ENCODE data around the gene GON7. TPM values are rescaled to one million over a fixed set of nuclear protein-coding genes. Genes with fewer than 3 reads are reported as not detected.

GON7 gene
- total RNA-seq: 14.6 and 19.2 TPM in 2 replicates

GRCh38 chr14:93206793-93207467 is at the start of gene GON7, which contains the start of gene UBR7:
Gene GON7, minus strand, starts transcription at chr14:93207065. Its CDS starts 28 bp downstream, at chr14:93207037.
Gene UBR7, plus strand, starts transcription at chr14:93207256. Its CDS starts 36 bp downstream, at chr14:93207292.

GRCh38 chr14:93184391-93185348 is 22.2 kb downstream of the GON7 start, which contains the start of the genes LYSET and MOAP1:
Gene LYSET, plus strand, starts transcription at chr14:93185317. Its CDS starts 89 bp downstream, at chr14:93185406.
Gene MOAP1, minus strand, starts transcription at chr14:93184897. Its CDS starts 655 bp downstream, at chr14:93184242.

Other genes starting within 250 kb of the GON7 start
- 18.0 and 18.1 TPM in 2 replicates for gene ITPK1, start 91.1 kb downstream of the GON7 start, total RNA-seq
- 10.7 and 12.2 TPM in 2 replicates for gene MOAP1, start 22.2 kb downstream of the GON7 start, total RNA-seq
- gene LYSET, start 21.7 kb downstream of the GON7 start, total RNA-seq: 8.9 and 12.3 TPM in 2 replicates
- 27.2 and 35.2 TPM in 2 replicates for gene UBR7, start 191 bp upstream of the GON7 start, total RNA-seq
- gene BTBD7, start 126.0 kb upstream of the GON7 start, total RNA-seq: 40.6 and 40.9 TPM in 2 replicates
- not detected in 2 replicates for gene COX8C, start 140.1 kb upstream of the GON7 start, total RNA-seq
- gene UNC79, start 223.9 kb upstream of the GON7 start, total RNA-seq: 0.11 TPM in 1 of 2 replicates, not detected in the other